Omental fat pad (tissue), 4 donors: ENCODE data around the gene HEATR5A. TPM values are rescaled to one million over a fixed set of nuclear protein-coding genes. Genes with fewer than 3 reads are reported as not detected.

ENCODE experiments used
- ATAC-seq: fragments of 150-250 bp; one replicate; pipeline ENCODE4 v1.9.1; 2016; ENCODE audit warnings: mild to moderate bottlenecking, moderate library complexity; ENCODE audit not compliant: low FRiP score
- DNase-seq: peaks from one replicate; pipeline ENCODE4 v3.0.0-alpha.2; 2019; ENCODE audit warnings: low spot score
- total RNA-seq, 4 donors: library from RNA; depleted of rRNA; stranded (reverse); fragments of >200 nt; gene quantifications; one replicate each; pipeline ENCODE4 v1.1.0, GENCODE V29; 2016
- TF ChIP-seq, protein P1 (sequence below), 3 donors: fragments of 450-650 bp; IDR thresholded peaks; one replicate each; pipeline ENCODE4 v1.5.1; 2016 to 2017; ENCODE audit warnings: antibody characterized with exemption in 3 of 3, mild to moderate bottlenecking in 3 of 3, moderate library complexity in 2 of 3

The HEATR5A gene
- total RNA-seq, 4 donors from 2014 or later, result 29.4 to 41.8 (median 31.9) TPM

DNA sequence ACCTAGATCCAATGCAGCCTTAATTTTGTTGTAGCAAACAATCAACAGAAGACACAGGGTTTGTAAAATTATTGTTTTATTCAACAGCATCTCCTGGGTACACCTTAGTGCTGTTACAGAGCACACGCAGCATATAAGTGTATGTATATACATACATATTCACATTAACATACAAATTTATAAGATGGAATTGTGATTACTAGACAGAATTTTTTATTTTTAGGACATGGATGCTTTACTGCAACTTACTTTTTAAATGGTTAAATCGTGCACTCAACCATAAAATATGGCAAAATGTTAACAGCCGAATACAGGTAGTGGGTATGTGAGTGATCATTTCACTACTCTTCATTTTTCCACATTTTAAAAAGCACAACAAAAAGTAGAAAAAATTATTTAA lies 16.6 kb downstream of the HEATR5A start:
- DNase-seq (no peak), ATAC-seq (no peak)
- TF ChIP-seq, protein P1, sequence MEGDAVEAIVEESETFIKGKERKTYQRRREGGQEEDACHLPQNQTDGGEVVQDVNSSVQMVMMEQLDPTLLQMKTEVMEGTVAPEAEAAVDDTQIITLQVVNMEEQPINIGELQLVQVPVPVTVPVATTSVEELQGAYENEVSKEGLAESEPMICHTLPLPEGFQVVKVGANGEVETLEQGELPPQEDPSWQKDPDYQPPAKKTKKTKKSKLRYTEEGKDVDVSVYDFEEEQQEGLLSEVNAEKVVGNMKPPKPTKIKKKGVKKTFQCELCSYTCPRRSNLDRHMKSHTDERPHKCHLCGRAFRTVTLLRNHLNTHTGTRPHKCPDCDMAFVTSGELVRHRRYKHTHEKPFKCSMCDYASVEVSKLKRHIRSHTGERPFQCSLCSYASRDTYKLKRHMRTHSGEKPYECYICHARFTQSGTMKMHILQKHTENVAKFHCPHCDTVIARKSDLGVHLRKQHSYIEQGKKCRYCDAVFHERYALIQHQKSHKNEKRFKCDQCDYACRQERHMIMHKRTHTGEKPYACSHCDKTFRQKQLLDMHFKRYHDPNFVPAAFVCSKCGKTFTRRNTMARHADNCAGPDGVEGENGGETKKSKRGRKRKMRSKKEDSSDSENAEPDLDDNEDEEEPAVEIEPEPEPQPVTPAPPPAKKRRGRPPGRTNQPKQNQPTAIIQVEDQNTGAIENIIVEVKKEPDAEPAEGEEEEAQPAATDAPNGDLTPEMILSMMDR (IDR thresholded peaks at IDR 0.05), result no peak

DNA sequence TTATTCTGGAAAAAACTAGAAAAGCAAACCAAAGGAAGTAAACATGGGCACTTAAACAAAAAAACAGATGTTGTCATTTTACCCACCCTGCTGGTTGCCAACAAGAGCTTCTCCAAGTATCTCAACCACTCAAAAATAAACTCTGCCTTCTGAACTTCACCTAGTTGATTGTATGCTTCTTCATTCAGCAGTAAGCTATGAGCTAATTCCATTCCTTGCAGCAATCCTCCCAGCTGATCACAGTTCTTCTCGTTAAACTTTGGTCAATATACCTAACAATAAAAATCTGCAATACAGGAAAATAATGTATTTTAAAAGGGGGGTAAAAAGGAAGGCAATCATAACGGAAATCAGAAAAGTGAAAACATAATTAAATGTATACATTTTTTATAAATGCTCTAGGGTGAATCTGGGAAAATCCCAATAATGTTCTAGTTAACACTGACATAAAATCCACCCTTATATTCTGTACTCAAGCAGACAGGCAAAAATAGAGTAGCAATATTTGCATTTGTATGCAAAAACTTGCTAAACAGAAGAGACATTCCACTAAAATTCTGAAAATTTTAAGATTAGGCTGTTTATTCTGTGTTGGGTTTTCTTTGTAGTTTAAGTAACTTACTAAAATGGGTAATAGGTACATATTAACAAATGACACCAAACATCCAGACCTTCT lies 17.4 kb downstream of the HEATR5A start:
- DNase-seq (no peak), ATAC-seq (no peak)
- TF ChIP-seq, protein P1 (IDR thresholded peaks at IDR 0.05), result no peak

DNA sequence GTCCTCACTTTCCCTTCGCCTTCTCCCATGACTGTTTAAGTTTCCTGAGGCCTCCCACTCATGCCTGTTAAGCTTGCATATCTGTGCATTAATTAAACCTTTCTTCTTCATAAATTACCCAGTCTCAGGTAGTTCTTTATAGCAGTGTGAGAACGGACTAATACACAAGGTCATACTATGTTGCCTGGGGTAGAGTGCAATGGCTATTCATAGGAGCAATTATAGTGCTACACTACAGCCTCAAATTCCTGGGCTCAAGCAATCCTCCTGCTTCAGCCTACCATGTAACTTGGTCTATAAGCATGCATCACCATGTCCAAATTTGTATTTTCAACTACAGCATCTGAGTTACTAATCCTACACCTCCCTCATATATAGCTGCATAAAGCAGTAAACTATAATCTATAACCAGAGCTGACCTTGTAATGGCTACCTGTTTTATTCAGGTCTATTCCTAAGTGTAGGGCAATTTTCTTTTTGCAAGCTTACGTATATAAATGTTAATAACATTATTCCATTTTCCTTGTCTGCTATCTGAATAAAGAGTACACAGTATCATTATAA lies 18.9 kb downstream of the HEATR5A start:
- TF ChIP-seq, protein P1 (IDR thresholded peaks at IDR 0.05), result no peak
- no peak for DNase-seq
- ATAC-seq, result no peak

DNA sequence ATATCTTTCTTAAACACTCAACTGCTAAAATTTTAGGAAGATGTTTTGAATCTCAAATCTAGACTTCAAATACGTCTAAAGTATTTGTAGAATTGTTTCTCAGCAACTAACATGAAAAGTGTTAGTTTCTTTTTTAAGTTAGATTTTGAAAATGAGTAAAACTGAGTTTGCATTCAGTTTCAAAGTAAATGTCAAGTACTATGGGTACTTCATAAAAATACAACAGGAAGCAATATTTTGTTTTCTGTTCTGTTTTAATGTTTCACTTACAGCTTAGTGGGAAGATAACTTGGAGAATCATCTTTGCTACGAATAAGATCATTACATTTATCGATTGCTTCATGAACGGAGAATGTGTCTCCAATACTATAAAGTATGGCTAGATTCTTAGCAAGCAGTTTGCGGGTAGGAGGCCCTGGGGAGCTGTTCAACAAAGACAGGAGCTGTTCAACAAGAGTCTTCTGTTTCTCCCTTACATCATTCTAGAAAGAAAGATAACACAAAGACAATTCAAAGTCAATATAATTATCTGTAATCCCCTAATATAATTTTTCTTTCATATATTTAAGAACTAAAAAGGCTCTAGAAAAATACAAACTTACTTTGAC lies 20.2 kb downstream of the HEATR5A start:
- ATAC-seq (no peak), DNase-seq (no peak)
- TF ChIP-seq, protein P1 (IDR thresholded peaks at IDR 0.05), result no peak

DNA sequence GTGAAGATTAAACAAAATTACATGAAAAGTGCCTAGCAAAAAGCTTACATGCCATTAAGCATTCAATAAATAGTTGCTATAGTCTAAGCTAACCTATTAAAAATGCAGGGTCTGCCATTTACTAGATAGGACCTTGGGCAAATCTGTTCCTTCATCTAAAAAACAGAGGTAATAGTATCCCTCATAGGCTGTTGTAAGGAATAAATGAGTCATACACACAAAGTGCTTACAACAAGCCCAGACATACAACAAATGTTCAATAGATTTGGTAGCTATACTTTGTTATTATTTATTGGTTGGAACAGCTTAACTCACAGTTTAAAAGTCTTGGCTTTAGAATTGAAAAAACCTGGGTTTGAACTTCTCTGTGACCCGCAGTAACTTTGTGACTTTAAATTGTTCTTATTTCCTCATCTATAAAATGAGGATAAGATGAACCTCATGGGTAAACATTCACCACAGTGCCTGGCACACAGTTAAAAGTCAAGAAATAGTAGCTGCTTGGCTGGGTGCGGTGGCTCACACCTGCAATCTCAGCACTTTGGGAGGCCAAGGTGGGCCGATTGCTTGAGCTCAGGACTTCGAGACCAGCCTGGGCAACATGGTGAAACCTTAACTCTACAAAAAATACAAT lies 24.7 kb downstream of the HEATR5A start:
- DNase-seq (no peak), ATAC-seq (no peak)
- TF ChIP-seq, protein P1 (IDR thresholded peaks at IDR 0.05), result no peak

GRCh38 chr14:31395119-31395518 lies 25.2 kb downstream of the HEATR5A start:
- TF ChIP-seq, protein P1 (IDR thresholded peaks at IDR 0.05), result no peak
- DNase-seq, result no peak
- ATAC-seq, result no peak
